GM19467 (cell line): ENCODE results near the gene DBX2.
A peak's percentile ranks its signal among the peaks of the same experiment; 100 is the strongest.
"Not testable (repeated sequence)": the region's sequence is repeated elsewhere in the genome, so short reads cannot be mapped to it uniquely, and the experiment has no call there.

Source experiments
- ATAC-seq: cut with Tn5 transposase; IDR thresholded peaks from one replicate; pipeline ENCODE4 v1.9.1; 2021; ENCODE audit warnings: mild to moderate bottlenecking, moderate library complexity; ENCODE audit not compliant: unreplicated experiment

DBX2 gene

DNA sequence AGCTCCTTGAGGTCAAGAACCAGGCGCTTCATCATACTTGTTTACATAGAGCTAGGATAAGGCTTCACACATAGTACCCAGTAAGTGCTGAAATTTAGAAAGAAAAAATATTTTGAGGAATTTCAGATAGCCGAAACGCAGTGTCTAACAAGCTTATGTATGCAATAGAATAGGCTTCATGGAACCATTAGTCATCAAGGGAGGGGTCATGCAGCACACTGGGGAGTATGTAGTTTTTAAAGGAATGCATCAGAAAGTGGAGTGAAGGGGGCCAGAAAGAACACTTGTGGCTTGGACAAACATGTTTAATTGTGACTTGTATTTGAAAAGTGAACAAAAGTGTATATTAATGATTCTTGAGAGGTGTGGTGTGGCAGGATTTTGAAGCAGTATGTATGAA lies 38.1 kb downstream of the DBX2 start:
- ATAC-seq = no peak

DNA sequence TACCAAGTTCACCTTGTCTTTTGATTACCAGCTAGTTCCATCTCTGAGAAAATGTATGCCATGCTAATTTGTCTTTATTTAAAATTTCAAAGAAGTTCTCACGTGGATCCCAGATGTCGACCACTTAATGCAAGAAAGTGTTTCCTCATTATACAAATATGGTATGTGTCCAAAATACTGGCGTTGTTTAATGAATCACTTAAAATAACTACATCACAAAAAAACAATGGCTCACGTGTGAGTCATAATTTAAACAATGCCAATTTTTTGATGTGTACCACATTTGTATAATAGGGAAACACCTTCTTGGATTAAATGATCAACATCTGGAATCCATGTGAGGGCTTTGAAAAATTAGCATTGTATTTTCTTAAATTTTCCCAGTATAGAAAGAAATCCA lies 40.8 kb downstream of the DBX2 start:
- ATAC-seq = no peak

DNA sequence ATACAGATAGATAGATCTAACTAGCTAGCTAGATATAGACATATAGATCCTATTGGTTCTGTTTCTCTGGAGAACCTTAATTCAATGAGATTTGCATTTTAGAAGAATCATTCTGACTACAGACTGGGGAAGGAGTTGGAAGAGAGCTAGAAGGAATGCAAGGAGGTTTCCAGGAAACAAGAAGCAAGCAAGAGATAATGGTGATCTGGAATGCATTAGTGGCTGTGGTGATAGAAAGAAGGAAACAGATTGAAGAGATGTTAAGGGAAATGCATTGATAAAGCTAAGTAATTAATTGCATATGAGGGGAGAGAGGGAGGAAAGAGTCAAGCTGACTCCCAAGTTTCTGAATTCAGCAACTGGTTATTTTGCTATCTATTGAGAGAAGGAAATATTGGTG lies 42.7 kb downstream of the DBX2 start:
- ATAC-seq = no peak

DNA sequence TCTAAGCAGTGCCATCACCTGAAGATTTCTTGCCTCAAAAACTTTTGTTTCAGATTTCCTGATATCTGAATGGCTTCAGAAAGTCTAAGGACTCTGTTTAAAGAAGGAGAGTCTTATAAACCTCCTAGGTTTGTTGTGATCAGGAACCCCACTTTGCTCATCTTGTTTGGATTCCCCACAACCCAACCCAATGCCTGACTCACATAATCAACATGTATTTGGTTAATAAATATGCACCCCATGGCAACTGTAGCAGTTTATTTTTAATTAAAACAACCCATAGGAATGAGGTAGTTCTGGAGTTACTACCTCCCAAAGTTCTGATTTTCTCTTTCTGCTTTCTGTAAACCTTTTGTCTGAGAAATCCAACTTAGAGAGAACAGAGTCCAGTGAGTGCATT lies 51.5 kb downstream of the DBX2 start:
- ATAC-seq = no peak

DNA sequence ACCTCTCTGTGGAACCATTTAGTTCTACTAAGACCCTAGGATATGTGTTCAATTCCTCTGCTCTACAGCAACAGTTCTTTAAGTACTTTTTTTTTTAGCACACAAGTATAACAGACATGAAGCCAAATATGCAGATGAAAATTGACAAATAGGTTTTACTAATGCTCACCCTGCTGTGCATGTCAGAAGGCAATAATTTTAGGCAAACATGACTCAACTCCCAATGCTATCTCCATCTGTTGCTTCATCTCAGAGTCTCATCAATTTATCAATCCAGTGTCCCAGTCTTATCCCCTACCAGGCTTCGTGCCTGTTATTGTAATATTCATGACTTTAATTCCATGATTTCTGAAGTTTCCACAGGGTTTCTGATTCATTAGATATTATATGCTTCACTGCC lies 57.7 kb downstream of the DBX2 start:
- ATAC-seq = no peak

DNA sequence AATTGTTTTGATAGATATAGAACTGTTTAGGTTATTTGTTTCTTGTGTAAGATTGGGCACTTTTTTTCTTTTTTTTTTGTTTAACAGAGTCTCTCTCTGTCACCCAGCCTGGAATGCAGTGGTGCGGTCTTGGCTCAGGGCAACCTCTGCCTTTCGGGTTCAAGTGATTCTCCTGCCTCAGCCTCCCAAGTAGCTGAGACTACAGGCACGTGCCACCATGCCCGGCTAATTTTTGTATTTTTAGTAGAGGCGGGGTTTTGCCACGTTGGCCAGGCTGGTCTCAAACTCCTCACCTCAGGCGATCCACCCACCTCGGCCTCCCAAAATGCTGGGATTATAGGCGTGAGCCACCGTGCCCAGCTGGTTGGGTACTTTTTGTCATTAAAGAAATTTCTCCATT lies 66.0 kb downstream of the DBX2 start:
- ATAC-seq = not testable (repeated sequence)

DNA sequence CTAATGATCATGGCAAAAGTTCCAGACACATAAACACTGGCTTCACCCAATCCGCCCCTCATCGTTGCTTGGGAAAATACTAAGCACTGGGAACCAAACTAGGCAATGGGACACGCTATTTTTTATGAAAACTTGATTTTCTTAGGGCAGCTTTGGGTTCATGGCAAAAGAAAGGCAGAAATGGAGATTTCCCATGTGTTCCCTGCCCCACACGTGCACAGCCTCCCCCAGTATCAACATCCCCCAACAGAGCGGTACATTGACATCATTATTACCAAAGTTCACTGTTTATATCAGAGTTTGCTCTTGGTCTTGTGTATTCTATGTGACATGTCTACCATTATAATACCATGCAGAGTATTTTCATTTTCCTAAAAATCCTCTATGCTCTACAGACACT lies 71.0 kb downstream of the DBX2 start:
- ATAC-seq = no peak

DNA sequence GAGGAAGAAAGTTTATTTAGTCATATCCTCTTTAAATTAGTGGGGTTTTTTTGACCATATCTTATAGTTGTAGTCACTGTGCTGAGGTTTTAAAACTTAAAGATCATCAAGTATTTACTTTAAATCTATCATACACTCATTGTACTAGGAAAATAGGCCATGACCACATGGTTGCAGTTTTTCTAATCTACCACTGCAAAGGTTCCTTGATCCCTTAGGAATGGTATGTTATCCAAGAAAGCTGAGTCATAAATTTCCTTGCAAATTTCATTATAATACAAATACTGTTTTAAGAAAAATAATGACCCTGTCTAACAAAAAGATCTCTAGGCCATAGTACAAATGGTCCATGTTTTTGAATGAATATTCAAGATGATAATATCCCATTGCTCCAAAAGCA lies 74.7 kb downstream of the DBX2 start:
- ATAC-seq = no peak

DNA sequence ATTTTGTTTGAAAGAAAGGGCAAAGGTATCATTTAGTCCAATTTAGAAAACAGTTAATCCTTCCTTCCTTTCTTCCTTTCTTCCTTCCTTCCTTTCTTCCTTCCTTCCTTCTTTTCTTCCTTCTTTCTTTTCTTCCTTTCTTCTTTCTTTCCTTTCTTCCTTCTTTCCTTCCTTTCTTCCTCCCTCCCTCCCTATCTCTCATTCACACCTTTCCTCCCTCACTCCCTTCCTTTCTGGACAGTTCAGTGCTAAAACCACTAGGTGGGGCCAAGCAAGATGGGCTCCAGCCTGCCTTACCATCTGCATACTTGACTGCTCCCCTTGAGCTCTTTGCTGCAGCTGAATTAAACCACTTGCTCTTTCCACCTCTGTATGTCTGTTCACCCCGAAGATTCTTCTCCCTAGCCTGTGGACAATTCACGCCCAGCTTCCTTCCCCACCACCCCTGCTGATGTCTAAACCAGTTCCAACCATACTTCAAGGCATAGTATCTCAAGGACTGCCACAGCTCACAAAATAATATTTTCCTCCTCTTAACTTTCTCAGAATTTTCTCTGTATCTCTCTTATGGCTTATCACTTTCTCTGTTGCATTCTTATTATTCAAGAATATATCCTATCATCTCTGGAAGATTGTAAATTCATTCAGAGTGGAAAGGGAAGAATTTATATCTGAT lies 78.0 kb downstream of the DBX2 start:
- ATAC-seq = peak; percentile 73

DNA sequence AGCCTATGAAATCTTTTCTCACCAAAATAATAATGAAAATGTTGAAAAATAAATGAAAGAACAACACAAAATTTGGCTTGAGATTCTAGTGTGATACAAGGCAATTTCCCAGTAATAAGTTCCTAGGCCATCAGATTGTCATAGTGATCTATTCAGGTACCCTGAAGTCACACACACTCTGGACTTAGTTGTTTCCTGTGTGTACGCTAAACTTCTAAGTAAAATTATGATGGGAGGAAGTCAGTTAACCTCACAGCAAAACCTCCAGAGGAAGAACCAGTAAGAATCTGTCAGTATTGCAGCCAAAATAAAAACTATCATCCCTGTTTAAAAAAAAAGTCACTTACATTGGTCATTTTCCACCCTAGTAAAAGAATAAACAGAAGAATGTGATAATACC lies 81.9 kb downstream of the DBX2 start:
- ATAC-seq = no peak
